Ecto neural progenitor cell (in vitro differentiated cells): Measurements from ENCODE around the gene GPR61.

Source experiments
- DNase-seq: peaks from one replicate; pipeline ENCODE4 v3.0.0-alpha.2; 2018; ENCODE audit warnings: low spot score

GPR61 gene, protein sequence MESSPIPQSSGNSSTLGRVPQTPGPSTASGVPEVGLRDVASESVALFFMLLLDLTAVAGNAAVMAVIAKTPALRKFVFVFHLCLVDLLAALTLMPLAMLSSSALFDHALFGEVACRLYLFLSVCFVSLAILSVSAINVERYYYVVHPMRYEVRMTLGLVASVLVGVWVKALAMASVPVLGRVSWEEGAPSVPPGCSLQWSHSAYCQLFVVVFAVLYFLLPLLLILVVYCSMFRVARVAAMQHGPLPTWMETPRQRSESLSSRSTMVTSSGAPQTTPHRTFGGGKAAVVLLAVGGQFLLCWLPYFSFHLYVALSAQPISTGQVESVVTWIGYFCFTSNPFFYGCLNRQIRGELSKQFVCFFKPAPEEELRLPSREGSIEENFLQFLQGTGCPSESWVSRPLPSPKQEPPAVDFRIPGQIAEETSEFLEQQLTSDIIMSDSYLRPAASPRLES

DNA sequence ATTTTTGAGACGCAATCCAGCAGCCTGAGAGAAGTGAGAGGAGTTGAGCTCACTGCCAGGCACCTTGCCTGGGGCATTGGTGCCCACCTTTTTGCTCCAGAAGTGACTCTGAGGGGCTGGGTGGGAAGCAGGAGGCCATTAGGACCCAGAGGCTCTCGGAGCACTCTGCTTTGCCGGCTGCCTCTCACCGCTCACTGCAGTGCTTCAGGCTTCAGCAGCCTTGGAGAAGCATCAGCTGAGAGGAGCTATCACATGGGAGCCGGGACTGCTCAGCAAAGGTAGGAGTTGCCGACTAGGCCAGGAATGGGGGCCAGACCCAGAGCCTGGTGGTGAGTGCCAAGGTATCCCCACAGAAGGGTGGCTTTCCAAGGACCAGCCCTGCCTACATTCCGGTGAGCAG lies at the start of gene GPR61:
Gene GPR61 (plus strand): TSS at position 197 of the 400 bp plus-strand sequence. CDS start 3,151 bp downstream, outside the sequence.
- DNase-seq: no peak

DNA sequence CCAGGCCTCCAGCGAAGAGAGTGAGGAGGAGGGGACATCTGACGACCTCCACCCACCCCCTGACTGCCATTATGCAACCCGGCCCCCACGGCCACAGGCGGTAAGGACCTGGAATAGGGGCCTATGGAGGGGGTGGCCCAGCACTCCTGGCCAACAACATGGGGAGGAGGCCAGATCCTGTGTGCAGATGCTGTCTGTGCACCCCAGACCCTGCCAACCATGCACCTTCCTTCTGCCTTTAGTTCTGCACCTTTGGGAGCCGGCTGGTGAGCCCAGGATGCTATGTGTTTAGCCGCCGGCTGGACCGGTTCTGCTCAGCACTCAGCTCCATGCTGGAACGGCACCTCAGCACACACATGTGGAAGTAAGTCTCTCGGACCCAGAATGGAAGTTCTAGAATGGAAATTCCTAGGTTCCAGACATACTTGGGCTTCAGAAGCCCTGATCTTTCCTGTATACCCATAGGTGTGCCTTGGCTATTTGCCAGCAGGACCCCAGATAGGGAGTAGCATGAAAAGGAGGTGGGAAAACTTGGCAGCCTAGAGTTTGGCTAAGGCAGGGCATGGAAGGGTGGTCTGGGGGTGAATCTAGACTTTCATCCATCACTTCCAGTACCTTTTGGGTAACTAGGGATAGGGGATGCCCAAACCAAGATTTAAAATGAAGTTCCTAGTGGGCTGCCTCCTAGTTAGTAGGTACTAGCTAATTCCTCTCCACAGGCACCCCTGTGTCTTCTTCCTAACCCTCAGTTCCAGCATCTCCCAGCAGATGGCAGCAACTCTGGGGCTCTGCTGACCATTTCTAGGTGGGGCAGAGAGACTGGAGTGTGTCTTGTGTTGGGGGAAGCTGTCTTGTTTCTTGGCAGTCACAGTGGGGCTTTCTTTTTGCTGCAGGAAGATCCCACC lies 49.4 kb upstream of the GPR61 start:
- DNase-seq: peak; percentile 74

DNA sequence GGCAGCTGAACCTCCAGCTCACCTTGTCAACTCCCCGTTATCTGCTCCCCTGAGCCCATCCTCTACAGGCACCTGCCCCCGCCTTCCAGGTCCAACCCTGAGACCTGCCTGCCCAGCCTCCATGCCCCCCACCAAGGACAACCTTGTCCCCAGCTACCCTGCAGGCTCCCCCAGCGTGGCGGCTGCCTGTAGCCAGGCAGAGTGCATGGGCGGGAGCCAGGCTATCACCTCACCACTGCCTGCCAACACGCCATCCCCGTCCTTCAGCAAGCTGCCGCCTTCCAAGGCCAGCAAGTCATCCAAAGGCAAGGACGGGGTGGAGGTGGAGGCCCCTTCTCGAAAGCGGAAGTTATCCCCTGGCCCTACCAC lies 48.8 kb upstream of the GPR61 start:
- DNase-seq: no peak

DNA sequence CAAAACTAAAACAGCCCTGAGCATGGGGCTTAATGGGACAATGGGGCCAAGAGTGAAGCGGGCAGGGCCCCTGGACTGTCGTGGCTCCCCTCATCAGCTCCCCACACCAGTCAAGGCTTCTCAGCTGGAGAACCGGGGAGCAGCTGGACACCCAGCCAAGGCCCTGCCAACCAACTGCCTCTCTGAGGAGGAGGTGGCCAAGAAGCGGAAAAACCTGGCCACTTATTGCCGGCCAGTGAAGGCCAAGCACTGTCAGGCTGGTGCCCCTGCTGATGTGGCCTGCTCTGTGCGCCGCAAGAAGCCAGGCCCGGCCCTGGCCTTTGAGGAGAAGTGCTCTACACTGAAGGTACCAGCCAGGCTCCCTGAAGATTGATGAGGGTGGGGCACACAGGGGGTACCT lies 48.3 kb upstream of the GPR61 start:
- no peak for DNase-seq

DNA sequence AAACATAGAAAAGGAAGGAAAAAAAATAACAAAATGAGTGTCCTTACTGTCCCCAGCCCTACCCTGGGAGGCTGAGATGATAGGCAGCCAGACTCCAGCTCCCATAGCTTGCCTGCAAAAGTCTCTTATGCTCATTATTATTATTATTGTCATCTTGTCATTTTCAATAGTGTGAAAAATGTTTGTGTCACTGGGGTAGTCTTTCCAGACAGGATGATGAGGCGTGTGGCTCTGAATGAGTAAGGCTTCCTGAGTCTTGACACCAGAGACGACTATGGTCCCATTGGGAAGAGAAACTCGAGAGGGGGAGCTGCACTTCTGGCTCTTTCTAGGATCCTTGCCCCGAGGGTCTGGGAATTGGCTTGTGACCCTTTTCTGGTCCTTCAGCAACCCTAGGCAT lies 46.9 kb upstream of the GPR61 start:
- no peak for DNase-seq

DNA sequence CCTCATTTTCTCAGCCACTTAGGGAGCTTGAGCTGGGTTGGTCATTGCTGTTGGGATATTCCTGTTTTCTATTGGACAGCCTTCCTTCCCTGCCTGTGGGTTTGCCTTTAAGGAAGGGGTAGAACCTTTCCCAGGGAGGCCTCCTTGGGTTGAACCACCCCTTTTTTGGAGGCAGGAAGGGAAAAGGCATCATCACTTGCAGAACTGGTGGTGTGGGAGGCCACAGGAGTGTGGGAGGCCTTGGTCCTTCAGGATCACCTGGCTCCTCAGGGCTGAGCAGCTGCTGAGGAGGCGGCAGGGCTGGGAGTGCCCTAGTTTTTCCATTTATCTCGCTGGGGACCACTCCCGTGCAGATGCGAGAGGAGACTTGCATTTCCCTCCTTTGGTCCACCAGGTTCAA lies 46.4 kb upstream of the GPR61 start:
- no peak for DNase-seq

DNA sequence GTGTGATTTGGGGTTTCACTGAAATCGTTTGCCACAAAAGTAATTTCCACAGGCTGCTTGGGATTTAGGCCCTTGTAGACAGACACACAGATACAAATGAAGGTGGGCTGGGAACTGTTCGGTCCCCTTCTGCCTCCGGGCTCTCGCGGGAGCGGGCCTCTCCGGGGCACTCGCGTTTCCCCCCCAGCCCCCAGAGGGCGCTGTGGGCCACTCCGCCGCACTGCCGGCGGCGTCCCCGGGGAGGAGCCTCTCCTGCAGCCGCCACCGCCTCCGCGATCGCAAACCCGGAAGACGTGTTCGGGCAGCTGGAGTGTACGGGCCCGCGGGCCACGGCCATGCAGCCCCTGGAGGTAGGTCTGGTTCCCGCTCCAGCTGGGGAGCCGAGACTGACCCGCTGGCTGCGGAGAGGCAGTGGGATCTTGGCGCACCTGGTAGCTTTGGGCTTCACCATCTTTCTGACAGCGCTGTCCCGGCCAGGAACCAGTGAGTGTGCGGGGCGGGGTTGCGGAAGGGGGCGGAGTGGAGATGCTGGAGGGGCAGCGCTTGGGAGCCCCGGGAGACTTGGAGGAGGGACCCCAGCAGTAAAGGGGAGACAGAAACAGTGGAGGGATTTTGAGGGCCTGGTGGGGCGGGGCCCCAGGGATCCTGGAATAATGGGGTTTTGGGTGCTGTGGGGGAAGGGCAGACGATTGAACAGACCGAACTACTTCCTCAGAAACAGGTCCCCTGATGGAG lies 45.7 kb upstream of the GPR61 start, which contains the start of gene CYB561D1:
Gene CYB561D1 (plus strand): TSS at position 290 of the 735 bp plus-strand sequence. CDS start 46 bp downstream, at position 336.
- peak; percentile 92 for DNase-seq

DNA sequence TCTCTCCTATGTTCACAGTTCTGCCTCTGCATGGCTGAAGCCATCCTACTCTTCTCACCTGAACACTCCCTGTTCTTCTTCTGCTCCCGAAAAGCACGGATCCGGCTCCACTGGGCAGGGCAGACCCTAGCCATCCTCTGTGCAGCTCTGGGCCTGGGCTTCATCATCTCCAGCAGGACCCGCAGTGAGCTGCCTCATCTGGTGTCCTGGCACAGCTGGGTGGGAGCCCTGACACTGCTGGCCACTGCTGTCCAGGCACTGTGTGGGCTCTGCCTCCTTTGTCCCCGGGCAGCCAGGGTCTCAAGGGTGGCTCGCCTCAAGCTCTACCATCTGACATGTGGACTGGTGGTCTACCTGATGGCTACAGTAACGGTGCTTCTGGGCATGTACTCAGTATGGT lies 43.9 kb upstream of the GPR61 start:
- no peak for DNase-seq

DNA sequence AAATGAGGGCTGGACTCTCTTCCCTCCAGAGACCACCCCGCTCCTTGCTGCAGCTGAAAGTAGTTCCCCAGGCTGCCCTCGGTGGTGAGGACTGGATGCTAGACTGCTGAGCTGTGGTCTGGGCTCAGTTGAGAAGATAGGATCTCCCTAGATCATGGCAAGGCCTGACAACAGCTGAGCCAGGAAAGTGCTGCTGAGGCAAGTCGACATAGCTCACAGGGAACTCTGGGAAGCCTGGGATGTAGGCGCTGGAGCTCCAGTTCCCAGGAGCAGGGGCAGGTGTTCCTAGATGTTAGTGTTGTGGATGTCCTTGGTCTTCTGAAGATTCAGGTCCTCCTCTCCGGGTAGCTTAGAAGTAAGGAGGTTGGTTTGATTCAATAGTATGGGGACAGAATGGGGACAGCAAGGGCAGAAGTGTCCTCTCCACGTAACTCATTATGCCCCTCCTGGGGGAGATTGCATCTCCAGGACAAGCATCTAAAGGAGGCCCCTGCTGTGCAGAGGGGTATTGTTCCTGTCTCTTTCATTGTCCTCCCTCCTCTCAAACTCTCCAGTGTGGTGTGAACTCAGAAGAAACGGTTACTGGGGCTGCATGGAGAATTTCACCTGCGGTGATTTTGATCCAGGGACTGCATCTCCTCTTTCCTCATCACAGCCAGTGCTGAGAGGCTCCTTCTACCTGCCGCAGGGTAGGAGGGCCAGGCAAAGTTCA lies 42.1 kb upstream of the GPR61 start:
- DNase-seq: no peak

DNA sequence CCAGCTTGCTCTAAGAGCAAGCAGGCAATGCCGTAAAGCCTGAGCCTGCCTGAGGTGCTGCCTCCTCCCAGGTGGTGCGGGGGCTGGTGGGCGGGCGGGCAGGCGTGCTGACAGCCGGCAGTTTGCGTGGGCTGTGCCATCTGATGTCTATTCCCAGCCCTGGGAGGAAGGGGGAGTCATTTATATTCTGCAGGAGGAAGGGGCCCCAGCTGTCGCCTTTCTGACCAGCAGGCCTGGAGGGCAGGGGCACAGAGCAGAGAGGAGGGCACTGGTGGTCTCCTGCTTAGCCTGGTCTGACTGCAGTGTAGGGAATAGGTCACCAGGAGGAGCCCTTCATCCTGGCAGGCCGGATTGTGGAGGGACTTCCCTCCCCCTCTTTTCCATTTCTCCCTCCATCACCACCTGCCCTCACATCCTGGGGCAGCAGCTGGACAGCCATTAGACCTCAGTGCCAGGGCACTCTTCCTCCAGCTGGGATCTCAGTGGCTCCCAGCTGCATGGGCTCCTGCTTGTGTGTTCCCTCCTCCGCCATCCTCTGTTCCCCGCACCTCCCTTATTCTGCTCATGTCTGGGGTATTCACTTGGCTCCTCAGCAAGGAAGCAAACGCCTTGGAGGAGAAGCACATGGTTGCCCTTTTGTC lies 41.4 kb upstream of the GPR61 start:
- peak; percentile 80 for DNase-seq

DNA sequence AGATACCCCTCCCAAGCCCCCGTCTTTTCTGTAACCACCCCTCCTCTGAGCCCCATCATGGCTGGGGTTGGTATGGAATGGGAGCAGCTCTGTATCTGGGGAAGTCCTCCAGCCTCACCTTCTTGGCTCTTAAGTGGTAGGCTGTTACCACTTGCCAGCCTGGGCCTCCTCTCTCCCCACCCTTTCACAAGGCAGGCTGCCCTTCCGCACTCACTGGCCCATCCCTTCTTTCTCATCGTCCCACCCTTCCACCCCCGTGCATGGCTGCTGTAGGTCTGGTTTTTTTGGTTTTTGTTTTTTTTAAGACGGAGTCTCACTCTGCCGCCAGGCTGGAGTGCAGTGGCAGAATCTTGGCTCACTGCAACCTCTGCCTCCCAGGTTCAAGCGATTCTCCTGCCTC lies 40.6 kb upstream of the GPR61 start:
- no peak for DNase-seq

DNA sequence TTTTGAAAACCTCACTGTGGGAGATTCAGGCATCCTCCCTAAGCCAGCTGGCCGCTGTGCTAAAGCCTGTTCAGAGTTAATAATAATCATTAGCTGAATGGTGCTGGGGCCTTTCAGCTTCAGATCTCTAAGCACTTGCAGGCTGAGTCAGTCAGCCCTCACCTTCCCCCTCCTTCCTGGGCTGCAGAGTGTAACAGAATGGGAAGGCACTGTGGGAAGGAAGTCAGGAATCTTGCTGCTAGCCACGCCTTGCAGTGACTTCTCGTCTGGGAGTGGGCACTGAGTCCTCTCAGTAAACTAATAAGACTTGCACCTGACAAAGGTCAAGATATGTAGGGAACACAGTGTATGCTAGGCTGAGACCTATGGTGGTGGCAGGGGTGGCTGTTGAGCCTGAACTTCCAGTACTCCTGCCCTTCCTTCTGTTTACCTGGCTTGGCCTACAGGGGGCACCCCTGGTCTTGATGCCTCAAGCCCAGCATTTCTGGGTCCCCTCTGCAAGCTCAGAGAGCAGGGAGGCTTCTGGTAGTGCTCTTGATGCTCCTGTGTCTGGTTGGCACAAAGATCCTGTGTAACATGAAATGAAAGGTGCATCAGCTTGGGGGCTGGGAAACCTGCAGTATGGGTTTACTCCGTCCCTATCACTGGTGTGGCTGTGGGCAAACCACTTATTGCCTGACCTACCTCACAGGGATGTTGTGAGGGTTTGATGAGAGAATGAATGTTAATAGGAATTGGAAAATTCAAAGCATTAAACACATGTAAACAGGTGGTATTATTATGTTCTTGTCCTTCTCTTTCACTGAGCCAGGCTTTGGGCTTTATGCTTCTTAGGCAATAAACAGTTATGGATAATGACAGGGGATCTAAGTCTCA lies 39.8 kb upstream of the GPR61 start:
- DNase-seq: no peak

DNA sequence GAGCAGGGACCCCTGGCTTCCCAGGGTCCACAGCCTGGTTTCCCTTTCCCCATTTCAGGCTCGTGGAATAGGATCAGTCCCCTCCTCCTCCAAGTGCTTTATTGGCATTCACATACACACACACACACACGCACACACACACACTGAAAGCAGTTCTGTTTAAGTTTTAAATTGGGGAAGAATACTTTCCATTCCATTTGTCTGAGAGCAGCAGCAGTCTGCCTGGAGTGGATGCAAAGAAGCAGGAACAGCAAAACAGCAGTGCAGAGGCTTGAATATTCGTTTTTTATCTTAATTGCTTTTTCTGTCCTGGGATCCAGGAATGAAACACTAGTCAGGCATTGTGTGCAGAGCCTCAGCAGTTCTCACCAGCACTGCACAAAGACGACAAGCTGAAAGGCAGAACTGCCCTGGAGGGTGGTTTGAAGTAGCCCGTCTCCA lies 38.7 kb upstream of the GPR61 start:
- no peak for DNase-seq

DNA sequence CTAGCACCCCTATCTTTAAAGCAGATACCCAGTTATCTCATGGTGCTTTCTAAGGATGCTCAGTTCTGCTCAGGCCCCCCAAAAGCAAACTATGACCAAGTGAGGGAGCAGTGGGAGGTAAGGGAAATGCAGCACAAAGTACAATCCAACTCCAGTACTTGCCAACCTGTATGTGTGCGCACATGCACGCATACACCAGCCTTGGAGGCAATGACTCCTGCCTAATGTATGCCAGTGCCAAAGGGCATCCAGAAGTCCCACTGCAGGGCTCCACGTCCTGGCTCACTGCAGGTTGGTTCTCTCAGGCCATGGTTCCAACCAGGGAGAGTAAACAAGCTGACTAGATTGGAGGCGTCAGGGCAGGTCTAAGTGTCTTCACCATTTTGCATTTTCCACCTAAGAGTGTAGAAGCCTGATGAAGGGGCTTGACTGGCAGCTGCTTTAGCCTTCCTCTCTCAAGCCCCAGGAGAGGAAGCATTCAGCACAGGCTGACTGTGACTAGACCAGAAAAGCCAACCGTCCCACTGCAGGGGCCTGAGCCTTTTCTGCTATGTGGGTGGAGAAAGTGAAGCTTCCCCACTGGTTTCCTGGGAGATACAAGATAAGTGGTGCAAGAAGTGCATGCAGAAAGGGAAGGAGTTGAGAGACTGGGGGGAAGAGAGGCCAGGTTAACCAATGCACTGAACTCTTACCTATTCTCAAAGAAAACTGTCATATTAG lies 37.9 kb upstream of the GPR61 start:
- DNase-seq: no peak

DNA sequence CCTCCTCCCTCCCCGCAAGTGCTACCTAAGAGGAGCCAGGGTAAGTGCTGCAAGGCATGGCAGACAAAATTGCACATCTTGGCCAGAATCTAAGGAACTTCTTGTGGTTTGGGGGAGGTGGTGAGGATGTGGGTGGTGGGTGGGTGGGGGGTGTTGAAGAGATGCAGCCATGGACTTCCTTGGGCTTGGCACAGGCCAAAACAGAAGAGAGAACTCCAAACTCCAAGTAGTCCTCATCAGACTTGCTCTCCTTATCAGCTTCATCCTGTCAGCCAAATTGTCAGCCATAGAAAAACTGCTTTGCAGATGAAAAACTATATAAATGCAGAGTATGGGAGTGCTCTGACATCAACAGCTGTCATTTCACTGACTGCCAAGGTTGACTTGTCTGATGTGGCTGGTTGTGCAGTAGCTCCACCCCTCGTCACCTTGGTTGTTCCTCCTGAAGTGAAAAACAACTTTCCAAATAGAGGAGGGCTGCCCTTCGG lies 37.3 kb upstream of the GPR61 start:
- DNase-seq: no peak

DNA sequence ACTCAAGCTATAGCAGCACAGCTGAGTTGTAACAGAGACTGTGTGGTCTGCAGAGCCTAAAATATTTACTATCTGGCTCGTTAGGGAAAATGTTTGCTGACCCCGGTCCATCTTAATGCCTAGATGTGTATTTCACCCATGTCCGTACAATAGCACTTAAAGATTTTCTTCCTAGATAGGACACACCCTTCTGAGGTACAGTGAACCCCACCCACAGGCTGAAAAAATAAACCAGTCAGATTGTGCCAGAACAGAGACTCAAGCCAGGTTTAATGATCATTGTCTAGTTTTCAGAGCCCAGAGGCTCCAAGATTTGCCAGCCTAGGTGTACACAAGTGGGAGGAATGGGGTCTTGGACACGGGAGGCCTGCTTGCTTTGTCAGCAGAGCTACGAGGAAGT lies 35.7 kb upstream of the GPR61 start:
- DNase-seq: no peak

DNA sequence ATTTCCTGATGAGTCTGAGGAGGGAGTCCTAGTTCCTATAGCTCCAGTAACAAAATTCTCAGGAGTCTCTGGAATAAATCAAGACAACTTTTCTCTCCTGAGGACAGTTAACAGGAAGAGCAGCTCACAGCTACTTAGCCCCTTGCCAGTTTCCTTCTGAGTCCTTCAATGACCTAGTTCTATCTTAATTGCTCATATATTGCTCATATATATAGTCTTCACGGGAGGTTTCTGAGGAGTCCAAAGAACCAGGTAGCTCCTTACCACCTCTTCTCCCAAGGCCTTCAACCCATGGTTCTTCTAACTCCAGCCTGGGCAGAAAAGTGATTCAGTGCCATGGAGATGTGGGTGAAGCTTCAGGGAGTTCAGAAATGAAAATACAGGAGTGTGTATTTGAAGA lies 34.7 kb upstream of the GPR61 start:
- DNase-seq: no peak

DNA sequence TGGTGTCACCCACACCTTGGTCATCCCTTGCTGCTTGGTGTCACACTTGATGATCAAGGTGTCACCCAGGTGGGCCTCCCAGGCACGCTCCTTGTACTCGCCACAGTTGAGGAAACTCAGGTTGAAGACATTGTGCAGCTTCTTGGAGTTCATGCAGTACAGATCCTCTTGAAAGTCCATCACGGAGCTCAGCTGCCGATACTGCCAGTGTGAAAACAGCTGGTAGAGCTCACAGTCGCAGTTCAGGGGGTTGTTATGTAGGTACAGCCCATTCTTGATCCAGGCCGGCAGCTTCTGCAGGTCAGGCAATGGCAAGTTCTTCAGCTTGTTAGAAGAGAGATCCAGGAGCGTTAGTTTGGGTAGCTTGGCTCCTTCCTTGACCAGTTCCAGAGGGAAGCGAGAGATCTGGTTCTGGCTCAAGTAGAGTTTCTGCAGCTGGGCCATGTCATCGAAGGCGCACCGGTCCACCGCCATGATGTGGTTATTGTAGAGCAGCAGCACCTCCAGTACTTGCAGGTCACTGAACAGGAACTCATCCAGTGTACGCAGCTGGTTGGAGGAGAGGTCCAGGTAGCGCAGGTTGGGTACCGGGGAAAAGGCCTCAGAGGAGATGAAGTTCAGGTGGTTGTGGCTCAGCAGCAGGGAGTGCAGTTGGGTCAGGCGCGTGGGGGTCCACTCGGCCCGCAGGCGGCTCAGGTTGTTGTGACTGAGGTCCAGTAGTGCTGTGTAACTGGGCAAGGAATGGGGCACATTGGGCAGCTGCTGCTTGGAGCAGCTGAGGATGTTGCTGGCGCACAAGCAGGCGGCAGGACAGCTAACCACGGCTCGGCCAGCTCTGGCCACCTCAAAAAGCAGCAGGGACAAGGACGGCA lies 31.4 kb upstream of the GPR61 start:
- DNase-seq: peak; percentile 48
